GM19240 (cell line): ENCODE results near the gene EMILIN1.

Experiments used
- DNase-seq: peaks from one replicate; pipeline ENCODE4 v3.0.0; 2011; ENCODE audit warnings: low spot score; ENCODE audit not compliant: insufficient read length

Gene EMILIN1

GRCh38 chr2:27079233-27080139 is 1.1 kb downstream of the EMILIN1 start:
- no peak for DNase-seq

GRCh38 chr2:27080140-27080469 is 1.7 kb downstream of the EMILIN1 start:
- no peak for DNase-seq

- DNase-seq, result no peak
Observed at GRCh38 chr2:27080603-27080936, 2.2 kb downstream of the EMILIN1 start.

GRCh38 chr2:27081984-27082772 is 3.8 kb downstream of the EMILIN1 start:
- DNase-seq, result no peak

GRCh38 chr2:27082773-27083409 is 4.5 kb downstream of the EMILIN1 start:
- DNase-seq, result no peak

- DNase-seq, result no peak
Observed at GRCh38 chr2:27083410-27084296, 5.2 kb downstream of the EMILIN1 start.

GRCh38 chr2:27084297-27085061 is 6.1 kb downstream of the EMILIN1 start:
- no peak for DNase-seq

GRCh38 chr2:27085062-27085672 is 6.8 kb downstream of the EMILIN1 start:
- DNase-seq, result no peak

- DNase-seq, result no peak
Observed at GRCh38 chr2:27085673-27086089, 7.3 kb downstream of the EMILIN1 start.

GRCh38 chr2:27086090-27086723 is 7.8 kb downstream of the EMILIN1 start:
- DNase-seq, result peak; percentile 91

- peak; percentile 22 for DNase-seq
Observed at GRCh38 chr2:27086724-27087593, 8.5 kb downstream of the EMILIN1 start, which contains the start of gene KHK. TSS of gene KHK (plus strand) at chr2:27086772. CDS start at chr2:27087260, 488 bp downstream.

GRCh38 chr2:27087823-27088410 is 9.5 kb downstream of the EMILIN1 start:
- DNase-seq, result no peak

GRCh38 chr2:27088634-27089033 is 10.2 kb downstream of the EMILIN1 start:
- no peak for DNase-seq

GRCh38 chr2:27089111-27089954 is 10.9 kb downstream of the EMILIN1 start:
- DNase-seq, result no peak

- no peak for DNase-seq
Observed at GRCh38 chr2:27091746-27092695, 13.6 kb downstream of the EMILIN1 start.
